Pulmonary artery endothelial cell (primary cell): ENCODE measurements around the gene CSMD2. TPM values are rescaled to one million over a fixed set of nuclear protein-coding genes. Genes with fewer than 3 reads are reported as not detected.
"Not testable (repeated sequence)": the region's sequence is repeated elsewhere in the genome, so short reads cannot be mapped to it uniquely, and the experiment has no call there.

ENCODE experiments used
- DNase-seq: peaks from one replicate; pipeline ENCODE4 v3.0.0-alpha.2; 2011; ENCODE audit warnings: low read depth, low spot score
- total RNA-seq: library from RNA; depleted of rRNA; stranded (reverse); fragments of >200 nt; gene quantifications from 2 replicates; pipeline ENCODE4 v1.2.3, GENCODE V29; 2014

Gene CSMD2
- total RNA-seq, 1 donor from 2014 or later = under 0.01 TPM

DNA sequence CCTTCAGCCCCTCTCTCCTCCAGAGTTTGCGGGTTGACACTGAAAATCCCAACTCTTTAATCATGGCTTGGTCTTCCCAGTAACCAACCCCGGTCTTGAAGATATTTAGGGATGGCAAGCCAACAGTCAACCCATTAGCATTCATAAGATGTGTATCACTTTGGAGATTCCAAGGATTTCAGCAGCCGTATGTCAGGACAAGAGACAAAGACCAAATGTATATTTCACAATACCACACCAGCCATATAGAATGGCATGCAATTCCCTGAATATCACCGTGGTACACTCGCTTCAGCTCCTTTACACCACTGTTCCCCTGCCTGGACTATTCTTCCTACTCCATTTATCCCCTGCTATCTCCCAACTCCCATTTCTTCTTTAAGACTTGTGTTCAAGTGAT lies 109.2 kb downstream of the CSMD2 start:
- DNase-seq = no peak

DNA sequence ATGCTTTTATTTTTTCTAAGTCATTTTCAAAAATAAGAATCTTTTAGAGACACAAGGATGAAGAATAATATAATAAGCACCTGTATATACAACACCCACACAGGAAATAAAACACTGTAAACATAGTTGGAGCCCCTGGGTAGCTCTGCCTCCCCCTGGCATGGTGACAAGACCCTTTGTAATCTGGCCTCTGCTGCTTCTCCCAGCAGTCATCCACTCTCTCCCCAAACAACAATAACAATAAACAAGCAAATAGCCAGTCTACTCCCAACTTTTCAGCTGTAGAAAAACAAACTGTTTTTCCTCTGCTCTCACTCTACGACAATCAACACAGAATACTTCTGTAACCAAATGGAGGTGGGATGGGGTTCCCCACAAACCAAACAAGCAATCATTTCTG lies 110.1 kb downstream of the CSMD2 start:
- no peak for DNase-seq

DNA sequence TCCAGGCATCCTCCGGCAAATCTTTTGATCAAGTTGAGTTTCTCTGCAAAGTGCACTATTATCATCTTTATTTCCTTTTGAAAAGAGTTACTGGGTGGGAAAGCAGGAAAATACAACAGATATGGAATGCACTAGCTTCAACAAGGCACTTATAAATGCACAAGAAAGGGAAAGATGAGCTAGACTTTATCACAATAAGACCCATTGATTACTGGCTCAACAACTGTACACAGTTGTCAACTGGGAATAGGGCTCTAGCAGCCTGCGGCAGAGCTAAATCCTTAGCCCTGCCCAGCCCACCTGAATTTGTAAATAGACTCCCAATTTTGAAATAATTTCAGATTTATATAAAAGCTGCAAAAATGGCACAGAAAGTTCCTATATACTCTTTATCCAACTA lies 111.4 kb downstream of the CSMD2 start:
- DNase-seq = no peak

DNA sequence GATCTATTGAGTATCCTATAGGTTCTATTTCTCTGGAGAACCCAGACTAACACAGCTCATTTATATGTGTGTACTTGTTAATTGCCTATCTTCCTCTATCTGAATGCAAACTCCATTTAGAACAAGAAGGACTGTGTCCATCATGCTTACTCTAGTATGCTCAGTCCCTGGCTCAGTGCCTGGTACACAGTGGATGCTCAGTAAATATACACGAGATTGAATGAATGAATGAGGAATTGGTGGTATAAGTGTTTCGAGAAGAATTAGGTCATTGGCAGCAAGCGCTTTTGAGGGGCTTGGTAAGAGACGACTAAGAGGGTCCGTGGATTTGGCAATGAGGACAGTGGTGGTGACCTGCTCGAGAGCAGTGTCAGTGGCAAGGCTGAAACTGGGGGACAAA lies 112.5 kb downstream of the CSMD2 start:
- no peak for DNase-seq

DNA sequence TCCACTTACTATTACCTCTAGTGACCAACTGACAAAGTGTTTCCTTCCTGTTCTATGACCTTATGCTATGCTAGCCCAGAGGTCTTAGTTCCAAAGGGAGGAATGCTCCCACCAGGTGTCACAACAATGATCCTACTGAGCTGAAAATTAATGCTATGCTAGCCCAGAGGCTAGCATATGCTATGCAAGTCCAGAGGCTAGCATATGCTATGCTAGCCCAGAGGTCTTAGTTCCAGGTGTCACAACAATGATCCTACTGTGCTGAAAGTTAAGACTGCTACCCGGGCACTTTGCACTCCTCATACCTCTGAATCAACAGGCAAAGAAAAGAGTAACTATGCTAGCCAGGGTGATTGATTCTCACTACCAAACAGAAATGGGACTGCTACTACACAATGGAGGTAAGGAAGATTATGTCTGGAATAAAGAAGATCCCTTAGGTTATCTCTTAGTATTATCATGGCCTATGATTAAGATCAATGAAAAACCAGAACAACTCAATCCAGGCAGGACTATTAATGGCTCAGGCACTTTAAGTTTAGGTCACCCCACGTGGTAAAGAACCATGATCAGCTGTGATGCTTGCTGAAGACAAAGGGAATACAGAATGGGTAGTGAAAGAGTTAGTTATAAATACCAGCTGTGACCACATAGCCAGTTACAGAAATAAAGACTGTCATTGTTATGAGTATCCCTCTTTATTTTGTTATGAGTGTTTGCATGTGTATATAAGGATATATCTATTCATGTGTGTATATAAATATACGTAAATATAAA lies 114.1 kb downstream of the CSMD2 start:
- no peak for DNase-seq

DNA sequence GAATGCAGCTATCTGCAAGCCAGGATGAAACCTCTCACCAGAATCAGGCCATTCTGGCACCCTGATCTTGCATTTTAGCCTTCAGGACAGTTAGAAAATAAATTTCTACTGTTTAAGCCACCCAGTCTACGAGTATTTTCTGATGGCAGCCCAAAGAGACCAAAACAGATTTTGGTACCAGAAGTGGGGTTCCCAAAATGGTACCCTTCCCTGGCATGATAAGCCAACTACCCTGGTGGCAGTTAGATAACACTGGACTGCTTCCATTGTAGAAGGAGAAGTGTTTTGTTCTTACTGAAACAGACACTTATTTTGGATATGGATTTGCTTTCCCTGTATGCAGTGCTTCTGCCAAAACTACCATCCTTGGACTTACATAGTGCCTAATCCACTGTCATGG lies 115.0 kb downstream of the CSMD2 start:
- no peak for DNase-seq

DNA sequence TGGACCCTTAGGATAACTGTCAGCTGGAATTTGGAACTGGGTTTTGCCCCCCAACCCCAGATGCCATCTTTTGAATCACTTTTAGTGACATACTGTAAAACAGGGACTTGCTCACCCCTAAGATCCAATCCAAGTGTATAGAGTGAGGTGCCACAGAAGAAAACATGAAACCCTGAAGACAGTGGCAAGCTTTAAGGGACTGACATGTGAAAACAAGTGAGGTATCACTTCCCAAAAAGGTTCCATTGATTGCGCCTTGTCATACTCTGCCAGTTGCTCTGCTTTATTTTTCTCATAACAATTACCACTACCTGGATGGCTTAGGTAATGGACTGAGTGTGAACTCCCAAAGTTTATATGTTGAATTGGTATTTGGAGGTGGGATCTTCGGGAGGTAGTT lies 115.6 kb downstream of the CSMD2 start:
- DNase-seq = no peak

DNA sequence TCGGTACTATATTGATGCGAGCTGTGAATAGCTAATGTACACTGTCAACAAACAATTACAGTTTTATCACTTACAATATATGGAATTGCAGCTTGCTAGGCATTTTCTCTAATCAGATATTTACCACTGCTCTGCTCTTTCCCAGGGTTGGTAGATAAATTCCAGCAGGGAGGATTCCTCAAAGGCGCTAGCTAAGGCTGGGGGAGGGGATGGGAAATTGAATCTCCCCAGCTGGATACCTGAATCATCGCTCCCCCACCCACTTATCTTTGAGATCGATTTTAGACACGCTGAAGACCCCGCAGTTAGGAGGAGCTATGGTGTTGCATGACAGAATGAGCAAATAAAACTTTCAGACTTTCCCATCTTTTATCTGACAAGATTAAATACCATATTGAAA lies 127.2 kb downstream of the CSMD2 start:
- no peak for DNase-seq

DNA sequence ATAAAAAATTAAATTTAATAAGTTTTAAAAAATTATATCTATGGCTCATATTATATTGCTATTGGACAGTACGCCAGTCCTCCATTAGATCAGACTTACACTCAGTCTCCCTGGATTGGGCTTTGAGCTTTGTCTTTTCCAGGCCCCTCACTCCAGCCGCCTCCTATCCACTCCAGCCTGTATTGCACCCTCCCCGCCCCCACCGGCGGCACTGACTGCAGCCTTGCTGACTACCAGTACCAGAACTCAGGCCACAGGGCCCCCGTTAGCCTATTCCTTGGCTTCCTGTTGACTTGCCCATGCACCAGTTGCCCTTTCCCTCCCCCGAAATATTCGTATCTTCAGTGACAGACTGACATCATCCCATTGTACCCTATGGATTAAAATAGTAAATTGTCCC lies 127.9 kb downstream of the CSMD2 start:
- DNase-seq = no peak

DNA sequence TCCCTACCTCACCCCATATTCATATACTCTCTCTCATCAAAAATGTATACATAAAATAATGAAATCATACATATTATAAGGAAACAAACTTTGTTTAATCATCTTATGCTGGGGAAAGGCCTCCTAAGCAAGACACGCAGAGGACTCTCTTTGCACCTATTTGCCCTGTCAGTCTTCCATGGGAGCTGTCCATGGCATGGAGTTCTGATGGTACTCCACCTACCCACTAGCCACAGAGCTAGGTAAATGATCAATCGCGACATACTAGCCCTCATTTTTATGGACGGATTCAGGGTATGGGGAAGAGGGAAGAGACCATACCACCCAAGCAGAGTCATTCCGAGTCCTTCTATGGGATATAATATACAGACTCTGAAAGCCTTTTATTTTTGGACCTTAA lies 131.0 kb downstream of the CSMD2 start:
- no peak for DNase-seq

DNA sequence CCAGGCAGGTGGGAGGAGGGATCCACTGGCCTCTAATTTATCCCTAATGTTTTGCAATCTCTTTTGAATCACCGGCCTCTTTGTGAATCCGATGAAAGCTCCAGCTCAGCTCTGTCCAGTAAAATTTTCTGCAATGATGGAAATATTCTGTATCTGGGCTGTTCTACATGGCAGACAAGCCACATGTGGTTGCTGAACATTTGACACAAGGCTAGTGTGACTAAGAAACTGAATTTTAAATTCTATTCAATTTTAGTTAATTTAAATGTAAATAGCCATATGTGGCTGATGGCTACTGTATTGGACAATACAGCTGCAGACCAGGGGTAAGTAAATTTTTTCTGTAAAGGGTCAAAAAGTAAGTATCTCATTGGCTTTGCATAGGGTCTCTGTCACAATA lies 135.1 kb downstream of the CSMD2 start:
- DNase-seq = no peak

DNA sequence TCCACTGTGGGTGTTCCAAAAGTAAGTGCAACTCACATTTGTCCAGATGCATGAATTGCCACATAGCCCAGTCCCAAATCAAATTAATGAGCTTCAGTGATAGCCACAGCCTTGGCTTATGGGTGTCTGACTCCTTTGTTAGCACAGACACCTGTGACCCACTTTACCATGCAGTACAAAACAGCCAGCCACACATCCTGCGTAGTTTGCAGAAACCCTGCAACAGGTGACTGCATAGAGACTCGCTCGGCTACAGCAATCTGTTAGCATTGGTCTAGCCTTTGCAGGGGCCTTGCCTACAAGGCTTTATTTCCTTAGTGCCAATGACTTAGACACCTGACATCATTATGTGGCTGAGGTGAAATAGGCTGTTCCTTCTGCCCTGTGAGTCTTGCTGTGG lies 135.5 kb downstream of the CSMD2 start:
- no peak for DNase-seq

DNA sequence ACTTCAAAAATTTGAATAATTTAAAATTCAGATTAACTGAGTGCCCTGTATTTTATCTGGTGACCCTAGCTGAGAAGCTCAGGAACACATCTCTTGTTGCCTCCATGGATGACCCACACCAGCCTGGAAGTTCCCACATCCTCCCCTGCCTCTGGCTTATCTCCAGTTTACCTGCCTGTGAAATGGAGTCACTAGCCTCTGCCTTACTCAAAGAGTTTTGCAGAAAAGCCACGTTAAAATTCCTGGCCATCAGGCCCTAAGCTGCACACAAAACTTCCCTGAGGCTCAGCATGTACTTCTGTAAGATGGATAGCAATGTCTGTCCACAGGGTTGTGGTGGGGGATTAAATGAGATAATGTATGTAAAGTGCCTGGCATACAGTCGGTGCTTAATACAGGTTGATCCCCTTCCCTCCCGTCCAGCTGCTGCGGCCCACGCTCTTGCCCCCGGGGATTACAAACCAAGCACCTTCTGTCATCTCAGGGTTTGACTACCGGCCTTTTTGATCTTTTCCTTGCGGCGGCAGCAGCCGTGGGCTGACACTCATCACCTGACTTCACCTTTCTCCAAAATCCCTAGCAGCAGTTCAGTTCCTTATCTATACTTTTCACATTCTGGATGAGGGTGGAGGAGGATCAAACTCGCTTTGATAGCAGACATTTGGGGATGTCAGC lies 136.5 kb downstream of the CSMD2 start:
- no peak for DNase-seq

DNA sequence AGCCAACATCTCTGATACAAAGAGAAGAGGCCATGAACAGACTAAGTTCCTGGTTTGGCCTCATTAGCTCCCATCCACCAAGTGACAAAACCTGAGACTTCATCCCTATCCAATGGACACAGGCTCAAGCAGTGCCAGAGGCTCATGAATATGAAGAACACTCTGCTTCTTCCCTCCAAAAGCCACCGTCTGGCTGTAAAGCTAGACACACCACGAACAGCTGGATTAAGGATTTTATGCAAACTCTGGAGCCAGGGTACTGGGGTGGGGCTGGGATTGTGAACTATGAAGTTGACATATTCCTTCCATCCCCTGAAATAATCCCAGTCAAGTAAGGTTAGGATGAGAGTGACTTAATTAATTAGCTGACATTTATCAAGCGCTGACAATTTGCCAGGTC lies 139.4 kb downstream of the CSMD2 start:
- DNase-seq = no peak

DNA sequence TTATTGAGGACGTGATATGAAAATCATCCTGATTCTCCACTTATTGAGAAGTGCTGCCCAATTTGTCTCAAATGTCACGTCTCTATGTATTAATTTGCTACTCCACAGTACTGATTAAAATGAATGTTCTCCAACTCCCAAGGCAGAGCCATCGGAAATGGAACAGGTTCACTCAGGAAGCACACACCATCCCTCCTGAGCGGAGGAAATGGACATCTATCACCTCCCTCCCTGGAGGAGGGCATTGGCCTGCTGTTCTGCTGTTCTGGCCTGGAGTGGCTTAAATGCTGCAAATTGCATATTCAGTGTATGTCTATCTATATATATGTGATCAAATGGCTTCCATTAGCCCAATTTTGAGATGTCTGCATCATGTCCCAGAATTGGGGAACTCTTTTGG lies 140.5 kb downstream of the CSMD2 start:
- DNase-seq = no peak

DNA sequence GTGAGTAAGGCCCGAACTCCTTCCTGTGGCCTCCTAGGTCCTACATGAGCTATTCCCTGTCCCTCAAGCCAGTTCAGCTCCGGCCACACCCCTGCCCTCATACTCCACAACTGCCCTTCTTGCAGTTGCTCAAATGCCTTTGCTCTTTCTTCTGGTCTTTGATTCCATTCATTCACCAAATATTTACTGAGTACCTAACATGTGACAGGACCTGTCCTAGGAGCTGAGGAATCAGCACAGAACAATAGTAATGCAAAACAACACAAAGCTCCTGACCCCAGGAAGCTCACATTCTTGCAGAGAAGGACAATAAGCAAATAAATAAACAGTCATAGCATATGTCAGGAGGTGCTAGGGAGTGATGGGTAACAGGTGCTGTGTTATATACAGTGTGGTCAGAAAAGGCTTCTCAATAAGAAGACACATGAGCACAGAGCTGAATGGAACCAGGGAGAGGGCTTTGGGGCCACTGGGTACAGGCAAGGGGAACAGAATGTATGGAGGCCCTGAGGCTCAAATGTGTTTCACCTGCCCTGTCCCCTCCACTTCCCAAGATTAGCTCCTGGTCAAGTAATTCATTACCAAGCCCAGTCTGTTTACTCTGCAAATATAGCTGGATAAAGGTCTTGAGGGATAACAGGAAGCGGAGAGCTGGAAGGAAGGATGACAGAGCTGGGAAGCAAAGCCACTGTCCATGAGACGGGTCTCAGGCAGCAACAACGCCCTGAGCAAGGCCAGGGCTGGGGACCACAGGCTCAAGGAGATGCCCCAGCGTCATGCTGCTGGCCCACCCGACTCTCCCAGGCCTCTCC lies 145.1 kb downstream of the CSMD2 start:
- DNase-seq = no peak

DNA sequence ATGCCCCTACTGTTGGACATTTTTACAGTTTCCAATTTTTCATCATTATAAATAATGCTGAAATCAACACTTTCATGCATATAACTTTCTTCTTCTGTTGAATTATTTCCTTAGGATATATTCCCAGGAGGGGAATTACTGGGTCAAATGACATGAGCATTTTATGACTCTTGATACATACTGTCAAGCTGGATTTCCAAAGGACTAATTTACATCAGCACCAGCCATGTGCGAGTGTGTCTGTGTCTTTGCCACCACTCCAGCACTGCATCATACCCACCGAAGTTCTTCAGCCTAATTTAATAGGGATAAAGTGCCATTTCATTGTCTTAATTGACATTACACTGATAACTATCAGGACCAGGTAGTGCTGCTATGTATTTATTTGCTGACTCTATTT lies 146.7 kb downstream of the CSMD2 start:
- no peak for DNase-seq

DNA sequence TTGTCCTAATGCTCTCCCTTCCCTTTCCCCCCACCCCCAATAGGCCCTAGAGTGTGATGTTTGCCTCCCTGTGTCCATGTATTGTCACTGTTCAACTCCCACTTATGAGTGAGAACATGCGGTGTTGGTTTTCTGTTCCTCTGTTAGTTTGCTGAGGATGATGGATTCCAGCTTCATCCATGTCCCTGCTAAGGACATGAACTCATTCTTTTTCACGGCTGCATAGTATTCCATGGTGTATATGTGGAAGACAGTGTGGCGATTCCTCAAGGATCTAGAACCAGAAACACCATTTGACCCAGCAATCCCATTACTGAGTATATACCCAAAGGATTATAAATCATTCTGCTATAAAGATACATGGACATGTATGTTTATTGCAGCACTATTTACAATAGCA lies 148.7 kb downstream of the CSMD2 start:
- not testable (repeated sequence) for DNase-seq

DNA sequence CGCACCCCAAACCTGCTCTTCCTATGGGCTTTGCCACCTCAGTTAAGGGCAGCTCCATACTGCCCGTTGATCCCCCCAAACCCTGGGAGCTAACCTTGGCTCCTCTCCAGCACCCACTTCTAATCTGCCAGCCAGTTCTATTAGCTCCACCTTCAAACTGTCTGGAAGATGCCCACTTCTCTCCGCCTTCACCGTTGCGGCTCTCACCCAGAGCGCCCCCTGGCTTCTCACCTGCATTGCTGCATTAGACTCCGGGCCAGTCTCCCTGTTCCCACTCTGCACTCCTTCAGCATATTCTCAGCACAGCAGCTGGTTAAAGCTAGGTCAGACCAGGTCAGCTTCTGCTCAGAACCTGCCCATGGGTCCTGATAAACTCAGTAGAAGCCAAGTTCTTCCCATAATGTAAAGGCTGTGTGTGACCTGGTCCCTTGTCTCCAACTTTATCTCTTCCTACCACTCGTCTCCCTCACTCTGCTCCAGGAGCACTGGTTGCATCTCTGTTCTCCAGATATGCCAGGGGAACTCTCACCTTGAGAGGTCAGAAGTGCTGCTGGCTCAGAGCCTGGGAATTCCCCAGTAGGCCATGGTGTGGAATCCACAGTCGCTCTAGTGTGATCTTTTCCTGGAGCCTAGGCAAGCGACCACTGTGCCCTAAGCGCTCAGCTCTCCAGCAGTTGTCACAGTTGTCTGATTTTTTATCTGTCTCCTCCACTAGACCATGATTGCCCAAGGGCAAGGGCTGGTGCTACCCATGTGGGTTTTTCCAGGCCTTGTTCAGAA lies 150.9 kb downstream of the CSMD2 start:
- no peak for DNase-seq

DNA sequence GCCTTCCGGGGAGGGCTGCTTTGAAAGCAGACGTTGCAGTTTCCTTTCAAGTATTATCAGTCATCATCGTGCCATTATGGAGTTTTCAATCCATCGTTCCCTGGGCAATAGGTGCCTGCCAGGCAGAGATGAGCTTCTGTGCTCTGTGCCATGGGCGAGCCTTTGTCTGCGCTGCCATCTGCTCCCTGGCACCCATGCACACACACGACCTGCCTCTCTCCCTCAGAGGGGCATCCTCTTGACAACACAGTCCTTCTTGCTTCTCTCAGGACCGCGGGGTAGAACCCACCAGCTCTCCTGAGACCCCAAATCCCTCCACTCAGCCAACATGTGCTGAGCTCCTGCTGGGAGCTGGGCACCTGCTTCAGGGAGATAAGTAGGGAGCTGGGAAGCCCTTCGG lies 151.9 kb downstream of the CSMD2 start:
- DNase-seq = no peak

DNA sequence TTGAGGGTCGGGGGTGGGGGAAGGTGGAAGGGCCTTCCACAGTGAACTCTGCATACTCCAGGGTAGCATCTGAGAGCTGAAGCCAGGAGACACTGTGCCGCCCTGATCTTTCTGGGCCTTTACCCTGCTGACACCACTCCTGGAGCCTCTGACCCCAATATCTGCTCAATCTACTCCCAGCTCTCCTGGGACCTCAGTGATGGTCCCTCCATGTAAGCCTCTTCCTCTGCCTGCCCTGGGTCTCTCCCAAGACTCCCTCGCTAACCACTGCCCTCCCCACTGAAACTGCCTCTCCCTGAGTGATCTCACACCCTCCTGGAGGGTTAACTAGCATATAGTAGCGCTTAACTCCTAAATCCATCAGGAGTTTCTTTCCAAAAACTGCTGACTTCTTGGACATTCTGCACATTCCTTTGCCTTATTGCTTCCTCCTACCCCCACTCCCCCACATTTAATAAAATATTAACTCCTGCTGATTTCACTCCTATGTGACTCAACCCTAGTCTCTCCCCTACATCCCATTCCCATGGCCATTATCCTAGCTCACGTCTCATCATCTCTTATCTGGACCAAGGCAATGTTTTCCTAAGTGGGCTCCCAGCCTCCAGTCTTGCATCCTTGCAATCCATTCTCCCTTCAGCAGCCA lies 155.6 kb downstream of the CSMD2 start:
- no peak for DNase-seq
